AG08396 (cell line): Measurements from ENCODE around the gene TMEM63A.
A peak's percentile ranks its signal among the peaks of the same experiment; 100 is the strongest.

Experiments used
- DNase-seq: peaks from one replicate; pipeline ENCODE4 v3.0.0; 2012; ENCODE audit warnings: low spot score, mixed read lengths

Gene TMEM63A

GRCh38 chr1:225886159-225887029 is 4.2 kb upstream of the TMEM63A start:
- no peak for DNase-seq

GRCh38 chr1:225885336-225885735 is 3.2 kb upstream of the TMEM63A start:
- no peak for DNase-seq

DNA sequence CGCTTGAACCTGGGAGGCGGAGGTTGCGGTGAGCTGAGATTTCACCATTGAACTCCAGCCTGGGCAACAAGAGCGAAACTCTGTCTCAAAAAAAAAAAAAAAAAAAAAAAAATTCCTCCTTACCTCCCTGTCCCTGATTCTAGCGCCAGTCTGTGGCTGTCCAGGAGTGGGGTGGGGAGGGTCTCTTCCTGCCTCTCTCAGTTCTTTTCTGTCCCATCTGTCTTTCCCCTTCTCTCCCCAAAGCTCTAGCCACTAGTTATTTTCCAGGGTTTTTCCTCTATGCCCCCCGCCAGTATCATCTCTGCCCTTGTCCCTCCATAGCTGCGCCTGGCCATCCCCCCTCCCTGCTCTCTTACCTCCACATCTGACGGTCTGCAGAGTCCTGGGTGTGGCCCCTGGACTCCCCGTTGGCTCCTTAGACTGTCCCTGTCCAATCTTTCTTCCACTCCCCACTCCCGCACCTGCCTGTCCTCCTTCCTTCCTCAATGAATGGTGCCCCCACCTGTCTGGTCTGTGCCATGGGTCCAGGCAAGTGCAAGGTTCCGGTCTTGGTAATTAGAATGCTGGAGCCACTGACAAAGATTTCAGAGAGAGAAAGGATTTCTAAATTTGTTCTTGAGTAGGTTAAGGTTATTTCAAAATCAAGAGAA is 1.6 kb upstream of the TMEM63A start:
- no peak for DNase-seq

- DNase-seq, result peak; percentile 84
Observed at GRCh38 chr1:225882694-225883615, 775 bp upstream of the TMEM63A start.

DNA sequence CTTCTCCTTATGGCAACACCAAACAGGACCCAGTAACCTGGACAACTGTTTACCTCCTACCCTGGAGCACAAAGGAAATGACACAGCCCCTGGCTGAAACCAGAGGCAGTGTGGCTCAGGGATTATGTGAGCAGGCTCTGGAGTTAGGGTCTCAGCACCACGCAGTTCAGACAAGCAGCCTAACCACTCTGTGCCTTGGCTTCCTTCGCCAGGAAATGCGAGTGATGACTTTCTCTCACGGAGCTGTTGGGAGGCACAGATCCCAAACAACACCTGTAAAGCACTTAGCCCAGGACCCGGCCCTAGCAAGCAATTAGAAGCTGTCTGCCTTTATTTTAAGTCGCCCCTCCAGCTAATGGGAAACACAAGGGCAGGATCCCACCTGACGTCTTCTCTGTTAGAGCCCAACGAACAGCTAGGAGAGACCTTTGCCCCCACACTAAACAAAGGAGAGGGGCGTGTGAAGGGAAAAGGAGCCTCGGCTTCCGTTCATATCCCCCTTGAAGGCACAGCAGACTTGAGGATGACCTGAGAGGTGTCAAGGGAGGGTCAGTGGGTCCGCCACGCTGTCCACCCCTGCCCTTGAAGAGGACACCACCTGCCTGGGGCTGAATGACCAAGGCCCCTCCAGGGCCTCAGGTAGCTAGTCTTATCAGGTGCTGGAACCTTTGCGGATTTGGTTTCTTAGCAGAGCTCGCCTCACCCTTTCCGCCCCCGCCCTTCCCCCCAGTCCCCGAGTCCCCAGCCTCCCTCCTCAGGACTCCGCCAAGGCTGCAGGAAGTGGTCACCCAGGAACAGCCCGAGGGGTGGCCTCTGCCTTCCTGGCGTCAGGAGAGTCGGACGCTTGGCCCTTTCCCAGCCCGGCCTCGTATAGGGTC is 860 bp downstream of the TMEM63A start:
- peak; percentile 67 for DNase-seq

GRCh38 chr1:225880636-225881035 is 1.5 kb downstream of the TMEM63A start:
- no peak for DNase-seq

GRCh38 chr1:225880222-225880588 is 2.0 kb downstream of the TMEM63A start:
- DNase-seq, result no peak

DNA sequence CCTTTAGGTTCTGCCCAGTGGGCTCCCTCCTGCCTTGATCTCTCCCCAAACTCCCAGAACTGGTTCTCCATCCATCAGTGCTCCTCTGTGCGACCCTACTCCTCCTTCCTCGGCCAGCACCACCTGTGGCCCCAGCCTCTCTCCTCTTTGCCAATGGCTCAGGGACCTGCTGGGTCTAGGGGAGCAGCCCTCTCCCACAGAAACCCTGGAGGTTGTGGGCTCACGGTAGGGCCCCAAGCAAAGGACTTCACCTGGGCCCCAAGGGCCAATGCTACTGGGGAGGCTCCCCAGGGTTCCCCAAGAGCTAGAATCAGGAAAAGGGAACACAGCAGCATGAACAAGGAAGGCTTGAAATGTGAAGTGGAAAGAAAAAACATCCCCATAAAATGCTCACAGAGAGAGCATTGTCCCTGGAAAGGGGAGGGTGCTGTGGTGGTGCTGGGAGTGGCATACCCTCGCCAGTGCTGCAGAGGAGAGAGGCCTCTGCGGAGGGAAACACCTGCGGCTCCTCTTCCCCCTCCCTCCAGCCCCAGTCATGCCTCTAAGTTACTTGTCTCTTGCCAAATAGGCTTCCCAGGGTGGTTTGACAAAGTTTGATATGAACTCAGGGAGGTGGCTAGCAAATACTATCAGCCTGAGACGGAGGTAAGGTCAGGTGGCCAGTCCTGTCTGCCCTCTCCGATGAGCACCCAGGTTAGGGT is 2.5 kb downstream of the TMEM63A start:
- DNase-seq, result no peak

DNA sequence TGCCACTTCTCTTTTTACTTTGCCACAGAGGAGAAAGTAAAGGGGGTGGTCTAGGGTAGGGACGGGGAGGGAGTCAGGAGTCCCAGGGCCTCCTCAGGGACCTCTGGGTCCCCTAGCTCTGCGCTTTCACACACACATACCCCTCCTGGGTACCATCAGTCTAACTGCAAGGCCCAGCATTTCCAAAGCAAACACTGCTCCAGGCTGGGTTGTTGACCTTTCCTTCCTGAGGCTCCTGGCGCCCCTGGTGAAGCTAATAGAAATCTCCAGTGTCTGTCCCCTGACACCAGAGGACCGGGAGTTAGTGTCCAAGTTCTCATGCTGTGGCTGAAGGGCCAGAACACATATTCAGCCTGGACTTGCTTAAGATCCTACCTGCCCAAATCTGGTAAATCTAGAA is 3.9 kb downstream of the TMEM63A start:
- DNase-seq, result no peak

DNA sequence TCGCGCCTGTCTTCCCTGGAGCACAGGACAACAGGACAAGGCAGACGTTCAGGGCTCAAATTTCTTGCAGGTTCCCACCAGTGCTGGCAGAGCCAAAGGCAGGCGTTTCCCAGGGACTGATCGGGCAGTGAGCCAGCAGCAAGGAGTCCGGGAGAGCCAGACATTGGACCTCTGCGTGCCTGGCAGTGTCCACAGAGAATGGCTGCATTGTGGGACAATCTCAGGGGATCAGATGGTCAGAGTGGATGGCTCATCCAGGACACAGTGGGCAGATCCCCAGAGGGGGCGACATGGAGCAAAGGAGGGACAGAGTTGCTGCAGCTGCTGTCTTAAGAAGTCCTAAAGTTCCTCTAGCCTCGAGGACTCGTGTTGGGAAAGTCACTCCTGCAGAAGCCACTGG is 4.6 kb downstream of the TMEM63A start:
- DNase-seq, result peak; percentile 64

DNA sequence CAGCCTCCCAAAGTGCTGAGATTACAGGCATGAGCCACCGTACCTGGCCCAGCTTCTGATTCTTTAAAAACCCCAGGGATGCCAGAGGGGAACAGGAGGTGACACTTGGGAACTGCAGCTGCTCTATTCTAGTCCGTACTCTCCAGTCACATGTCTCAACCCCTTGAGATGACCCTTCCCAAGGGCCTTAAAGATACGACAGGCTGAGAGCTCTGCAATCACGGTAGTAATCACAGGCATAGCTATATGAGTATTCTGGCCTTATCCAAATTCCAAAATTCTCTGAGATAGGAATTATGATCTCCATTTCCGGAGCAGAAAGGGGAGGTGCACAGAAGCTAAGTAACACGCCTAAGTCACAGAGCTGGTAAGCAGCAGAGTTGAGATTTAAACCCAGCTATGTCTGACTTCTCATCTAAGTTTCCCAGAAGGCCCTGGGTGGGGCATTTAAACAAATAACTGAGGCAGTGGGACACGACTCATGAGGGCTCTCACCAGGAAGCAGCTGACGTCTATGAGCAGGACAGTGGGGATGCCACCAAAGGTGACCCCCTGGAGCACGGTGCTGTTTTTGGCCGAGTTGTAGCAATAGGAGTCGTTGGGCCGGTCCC is 5.2 kb downstream of the TMEM63A start:
- no peak for DNase-seq

DNA sequence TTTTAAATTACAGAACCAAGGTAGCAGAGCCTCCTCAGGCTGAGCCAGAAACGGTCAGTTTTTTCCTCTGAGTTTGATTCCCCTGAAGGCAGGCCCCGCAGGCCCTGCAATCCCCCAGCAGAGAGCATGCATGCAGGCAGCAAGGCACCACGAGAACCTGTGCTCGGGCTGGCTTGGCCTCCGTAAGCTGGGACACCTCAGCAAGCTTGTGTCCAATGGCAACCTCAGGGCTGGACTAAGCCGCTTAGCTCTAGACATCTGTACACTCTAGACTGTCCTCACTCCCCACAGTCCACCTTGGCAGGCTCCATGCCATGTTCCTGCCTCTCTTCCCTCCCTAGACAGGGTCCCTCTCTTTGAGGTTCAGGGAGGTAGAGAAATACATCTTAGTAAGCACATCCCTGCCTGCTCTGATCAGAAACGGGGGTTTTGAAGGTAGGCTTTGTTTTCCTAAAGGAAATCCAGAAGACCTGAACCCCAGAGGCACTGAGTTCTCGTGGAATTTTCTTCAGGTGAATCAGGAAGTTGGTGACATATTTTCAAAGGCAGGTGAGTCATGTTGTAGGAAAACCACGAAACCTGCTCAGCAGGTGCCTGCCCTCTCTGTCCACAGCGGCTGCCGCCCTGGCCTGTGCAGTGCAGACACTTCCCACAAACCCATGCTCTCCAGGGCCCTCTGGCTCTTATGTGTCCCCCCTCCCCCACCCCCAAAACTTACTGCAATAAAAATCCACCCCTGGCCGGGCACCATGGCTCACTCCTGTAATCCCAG is 7.0 kb downstream of the TMEM63A start:
- DNase-seq, result no peak

DNA sequence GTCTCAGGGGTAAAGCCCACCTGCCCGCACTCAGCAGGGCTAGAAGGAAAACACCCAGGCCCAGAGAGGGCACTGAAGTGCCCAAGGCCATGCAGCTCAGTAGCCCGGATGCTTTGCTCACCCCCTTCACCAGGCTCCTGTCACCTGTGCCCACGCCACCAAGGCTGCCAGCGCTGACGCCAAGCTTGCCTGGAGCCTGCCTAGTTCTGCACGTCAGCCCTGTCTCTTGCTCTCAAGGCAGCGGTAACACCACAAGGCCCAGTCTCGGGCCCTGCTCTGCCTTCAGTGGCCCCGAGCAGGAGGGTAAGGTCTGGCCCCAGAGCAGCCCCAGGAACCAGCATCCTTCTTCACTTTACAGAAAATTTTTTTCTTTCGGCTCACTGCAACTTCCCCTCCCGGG is 7.7 kb downstream of the TMEM63A start:
- DNase-seq, result no peak

DNA sequence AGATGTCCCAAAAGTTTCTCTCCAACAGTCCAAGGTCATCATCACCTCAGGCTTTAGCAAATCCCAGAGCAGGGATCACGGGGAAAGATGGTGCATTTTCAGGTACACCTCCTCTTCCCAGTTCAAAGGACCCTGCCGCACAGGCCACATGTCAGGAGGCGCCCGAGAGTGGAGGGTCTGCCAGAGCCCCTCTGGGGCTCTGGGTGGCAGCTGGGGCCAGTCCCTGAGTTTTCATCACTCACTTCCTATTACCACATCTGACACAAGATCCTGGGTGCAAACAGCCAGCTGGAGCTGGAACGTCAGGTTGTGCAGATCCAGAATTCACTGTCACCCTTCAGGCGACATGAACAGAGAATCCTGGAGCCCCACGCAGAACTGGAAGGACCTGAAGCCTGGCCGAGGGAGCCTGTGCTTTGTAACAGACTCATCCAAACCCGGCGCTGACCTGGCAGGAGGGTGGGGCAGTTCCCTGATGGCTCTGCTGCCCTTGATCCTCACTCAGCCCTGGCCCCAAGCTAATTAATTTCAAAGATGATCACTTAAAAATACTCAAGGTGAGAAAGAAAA is 8.8 kb downstream of the TMEM63A start:
- DNase-seq, result no peak

GRCh38 chr1:225872075-225872430 is 10.1 kb downstream of the TMEM63A start:
- DNase-seq, result no peak

GRCh38 chr1:225871359-225872074 is 10.7 kb downstream of the TMEM63A start:
- DNase-seq, result no peak

DNA sequence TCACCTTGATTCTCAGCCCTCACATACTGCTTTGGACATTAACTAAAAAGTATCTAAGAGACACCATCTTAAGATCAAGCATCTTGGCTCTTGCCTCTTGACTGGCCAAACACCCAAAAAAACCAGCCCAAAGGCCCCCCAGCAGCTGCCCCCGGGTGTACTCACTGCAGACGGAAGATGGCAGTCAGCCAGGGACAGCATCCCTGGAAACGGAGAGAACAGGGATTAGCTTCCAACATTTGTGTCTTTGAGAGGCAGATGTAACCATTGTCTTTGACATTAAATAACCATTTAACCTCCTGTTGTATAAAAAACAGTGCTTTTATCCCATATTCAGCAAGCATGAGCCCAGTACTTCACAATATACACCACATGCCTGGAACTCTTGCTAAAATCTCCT is 11.3 kb downstream of the TMEM63A start:
- DNase-seq, result no peak

- no peak for DNase-seq
Observed at GRCh38 chr1:225868631-225869330, 13.4 kb downstream of the TMEM63A start.
